ENCODE results near the gene KCND2. TPM values are rescaled to one million over a fixed set of nuclear protein-coding genes. Genes with fewer than 3 reads are reported as not detected.

KCND2 gene
- polyA plus RNA-seq, 2 of the 4 experiments (the other 2 are of a cell fraction): 0.01 TPM; not detected in 1

DNA sequence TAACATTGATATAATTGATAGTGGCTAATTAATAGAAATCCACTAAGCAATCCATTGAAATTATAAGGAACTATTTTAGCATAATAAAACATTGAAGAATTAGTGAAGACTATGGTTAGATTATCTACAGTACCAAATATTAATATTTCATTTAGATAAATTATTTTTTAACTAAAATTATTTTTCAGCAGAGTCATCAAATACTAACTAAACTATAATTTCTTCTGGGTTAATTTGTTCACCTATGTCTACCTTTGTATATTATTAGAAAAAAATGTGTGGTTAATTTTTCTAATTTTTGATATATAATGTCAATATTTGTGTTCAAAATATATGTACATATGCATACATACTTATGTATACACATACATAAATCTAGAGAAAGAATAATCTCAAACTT lies 140.2 kb downstream of the KCND2 start:
- FAIRE-seq (no peak), ATAC-seq (no peak)
- CTCF ChIA-PET: no interaction called here

DNA sequence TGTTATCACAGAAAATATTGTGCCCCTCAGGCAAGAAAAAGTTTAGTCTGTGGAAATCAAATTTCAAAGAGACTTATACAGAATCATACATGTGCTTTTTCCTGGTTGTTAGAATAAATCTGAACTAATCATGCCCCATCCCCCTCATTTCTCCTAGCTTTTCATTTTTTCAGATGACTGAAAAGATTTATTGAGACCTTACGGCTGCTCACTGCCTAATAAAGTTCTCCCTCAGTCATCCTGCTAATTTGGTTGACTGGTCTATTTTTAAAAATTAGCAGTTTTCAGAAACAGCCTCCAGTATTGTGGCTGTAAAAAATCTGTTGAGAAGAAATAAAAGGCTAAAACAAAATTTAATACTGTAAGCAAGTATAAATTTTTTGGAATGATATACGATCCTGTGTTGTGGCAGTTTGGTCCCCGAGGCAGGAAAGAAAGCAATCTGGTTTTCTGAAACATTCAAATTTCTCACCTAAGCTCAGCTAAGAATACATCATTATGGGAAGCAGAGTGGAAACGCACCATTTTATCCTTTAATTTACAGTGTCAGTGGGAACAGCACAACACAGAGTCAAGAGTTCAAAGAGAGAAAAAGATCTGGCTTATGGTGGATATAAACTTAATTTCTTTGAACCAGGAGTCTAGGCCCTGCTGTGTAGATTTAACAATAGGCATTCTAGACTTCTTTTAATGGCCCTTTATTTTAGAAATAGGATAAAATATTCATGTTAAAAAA lies 144.4 kb downstream of the KCND2 start:
- no peak for ATAC-seq
- H3K4me1 ChIP-seq: no peaks in the 10 kb centered on the region
- 31% methylated on average over 4 of the region's 4 CpGs for WGBS (ENCODE audit: missing lambda C conversion rate)
- H3K9me3 ChIP-seq: no peaks in the 10 kb centered on the region
- no peak for FAIRE-seq
- H3K4me3 ChIP-seq: no peak overlapping the region
- ChIA-PET CTCF (no interaction called here), POLR2A (no interaction called here)
- DNase-seq (ENCODE audit: low read depth in 1 of 2, low spot score in 1 of 2): no peak
- no peak overlapping the region for H3K4me2 ChIP-seq
- no peak overlapping the region for H3K27ac ChIP-seq
- TF ChIP-seq JUN (IDR thresholded peaks at IDR 0.05): no peak
- TF ChIP-seq MAZ (IDR thresholded peaks at IDR 0.05; ENCODE audit: borderline replicate concordance, low read depth, low read length): no peak
- no peak for TF ChIP-seq RCOR1 (IDR thresholded peaks at IDR 0.05; ENCODE audit: low read depth, low read length)
- TF ChIP-seq, protein P1, sequence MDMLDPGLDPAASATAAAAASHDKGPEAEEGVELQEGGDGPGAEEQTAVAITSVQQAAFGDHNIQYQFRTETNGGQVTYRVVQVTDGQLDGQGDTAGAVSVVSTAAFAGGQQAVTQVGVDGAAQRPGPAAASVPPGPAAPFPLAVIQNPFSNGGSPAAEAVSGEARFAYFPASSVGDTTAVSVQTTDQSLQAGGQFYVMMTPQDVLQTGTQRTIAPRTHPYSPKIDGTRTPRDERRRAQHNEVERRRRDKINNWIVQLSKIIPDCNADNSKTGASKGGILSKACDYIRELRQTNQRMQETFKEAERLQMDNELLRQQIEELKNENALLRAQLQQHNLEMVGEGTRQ (IDR thresholded peaks at IDR 0.05): no peak
- no peak for TF ChIP-seq HOXB13 (CRISPR knock-in tag; IDR thresholded peaks at IDR 0.05; ENCODE audit: low read depth)
- TF ChIP-seq SREBF2 (IDR thresholded peaks at IDR 0.05): no peak
- TF ChIP-seq ZNF302 (CRISPR knock-in tag; IDR thresholded peaks at IDR 0.05): no peak
- no peak for TF ChIP-seq NR3C1 (IDR thresholded peaks at IDR 0.05)
- no peak for TF ChIP-seq HDAC2 (IDR thresholded peaks at IDR 0.05)
- no peak for TF ChIP-seq NPAS2 (CRISPR knock-in tag; IDR thresholded peaks at IDR 0.05; ENCODE audit: borderline replicate concordance)
- no peak for TF ChIP-seq ZSCAN20 (CRISPR knock-in tag; IDR thresholded peaks at IDR 0.05)
- TF ChIP-seq, protein P2, sequence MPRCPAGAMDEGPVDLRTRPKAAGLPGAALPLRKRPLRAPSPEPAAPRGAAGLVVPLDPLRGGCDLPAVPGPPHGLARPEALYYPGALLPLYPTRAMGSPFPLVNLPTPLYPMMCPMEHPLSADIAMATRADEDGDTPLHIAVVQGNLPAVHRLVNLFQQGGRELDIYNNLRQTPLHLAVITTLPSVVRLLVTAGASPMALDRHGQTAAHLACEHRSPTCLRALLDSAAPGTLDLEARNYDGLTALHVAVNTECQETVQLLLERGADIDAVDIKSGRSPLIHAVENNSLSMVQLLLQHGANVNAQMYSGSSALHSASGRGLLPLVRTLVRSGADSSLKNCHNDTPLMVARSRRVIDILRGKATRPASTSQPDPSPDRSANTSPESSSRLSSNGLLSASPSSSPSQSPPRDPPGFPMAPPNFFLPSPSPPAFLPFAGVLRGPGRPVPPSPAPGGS (IDR thresholded peaks at IDR 0.05): no peak
- TF ChIP-seq EP300 (IDR thresholded peaks at IDR 0.05): no peak
- TF ChIP-seq RNF2 (IDR thresholded peaks at IDR 0.05; ENCODE audit: borderline replicate concordance, low read depth): no peak
- no peak for TF ChIP-seq CBX2 (IDR thresholded peaks at IDR 0.05; ENCODE audit: borderline replicate concordance, low read depth)

More for the DNA sequence above, 140.2 kb downstream of the KCND2 start:
- DNase-seq (ENCODE audit: low read depth in 1 of 2, low spot score in 1 of 2): no peak
- Histone ChIP-seq H3K4me1 (no peaks in the 10 kb centered on the region), H3K4me2 (no peak overlapping the region), H3K4me3 (no peak overlapping the region), H3K9me3 (no peaks in the 10 kb centered on the region), H3K27ac (no peak overlapping the region)
- TF ChIP-seq FOSL2 (IDR thresholded peaks at IDR 0.05) (no peak), FOSL2 (CRISPR knock-in tag; IDR thresholded peaks at IDR 0.05) (no peak), RFX5 (IDR thresholded peaks at IDR 0.05) (no peak), ZSCAN20 (CRISPR knock-in tag; IDR thresholded peaks at IDR 0.05) (no peak), NR3C1 (IDR thresholded peaks at IDR 0.05) (no peak), EP300 (IDR thresholded peaks at IDR 0.05) (no peak), NPAS2 (CRISPR knock-in tag; IDR thresholded peaks at IDR 0.05; ENCODE audit: borderline replicate concordance) (no peak), KDM1A (IDR thresholded peaks at IDR 0.05; ENCODE audit: low read depth) (no peak), HOXA7 (CRISPR knock-in tag; IDR thresholded peaks at IDR 0.05) (no peak), HDAC2 (IDR thresholded peaks at IDR 0.05) (no peak)
- TF ChIP-seq, protein P1 (IDR thresholded peaks at IDR 0.05): no peak
- TF ChIP-seq, protein P3, sequence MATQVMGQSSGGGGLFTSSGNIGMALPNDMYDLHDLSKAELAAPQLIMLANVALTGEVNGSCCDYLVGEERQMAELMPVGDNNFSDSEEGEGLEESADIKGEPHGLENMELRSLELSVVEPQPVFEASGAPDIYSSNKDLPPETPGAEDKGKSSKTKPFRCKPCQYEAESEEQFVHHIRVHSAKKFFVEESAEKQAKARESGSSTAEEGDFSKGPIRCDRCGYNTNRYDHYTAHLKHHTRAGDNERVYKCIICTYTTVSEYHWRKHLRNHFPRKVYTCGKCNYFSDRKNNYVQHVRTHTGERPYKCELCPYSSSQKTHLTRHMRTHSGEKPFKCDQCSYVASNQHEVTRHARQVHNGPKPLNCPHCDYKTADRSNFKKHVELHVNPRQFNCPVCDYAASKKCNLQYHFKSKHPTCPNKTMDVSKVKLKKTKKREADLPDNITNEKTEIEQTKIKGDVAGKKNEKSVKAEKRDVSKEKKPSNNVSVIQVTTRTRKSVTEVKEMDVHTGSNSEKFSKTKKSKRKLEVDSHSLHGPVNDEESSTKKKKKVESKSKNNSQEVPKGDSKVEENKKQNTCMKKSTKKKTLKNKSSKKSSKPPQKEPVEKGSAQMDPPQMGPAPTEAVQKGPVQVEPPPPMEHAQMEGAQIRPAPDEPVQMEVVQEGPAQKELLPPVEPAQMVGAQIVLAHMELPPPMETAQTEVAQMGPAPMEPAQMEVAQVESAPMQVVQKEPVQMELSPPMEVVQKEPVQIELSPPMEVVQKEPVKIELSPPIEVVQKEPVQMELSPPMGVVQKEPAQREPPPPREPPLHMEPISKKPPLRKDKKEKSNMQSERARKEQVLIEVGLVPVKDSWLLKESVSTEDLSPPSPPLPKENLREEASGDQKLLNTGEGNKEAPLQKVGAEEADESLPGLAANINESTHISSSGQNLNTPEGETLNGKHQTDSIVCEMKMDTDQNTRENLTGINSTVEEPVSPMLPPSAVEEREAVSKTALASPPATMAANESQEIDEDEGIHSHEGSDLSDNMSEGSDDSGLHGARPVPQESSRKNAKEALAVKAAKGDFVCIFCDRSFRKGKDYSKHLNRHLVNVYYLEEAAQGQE (IDR thresholded peaks at IDR 0.05): no peak
- TF ChIP-seq, protein P4, sequence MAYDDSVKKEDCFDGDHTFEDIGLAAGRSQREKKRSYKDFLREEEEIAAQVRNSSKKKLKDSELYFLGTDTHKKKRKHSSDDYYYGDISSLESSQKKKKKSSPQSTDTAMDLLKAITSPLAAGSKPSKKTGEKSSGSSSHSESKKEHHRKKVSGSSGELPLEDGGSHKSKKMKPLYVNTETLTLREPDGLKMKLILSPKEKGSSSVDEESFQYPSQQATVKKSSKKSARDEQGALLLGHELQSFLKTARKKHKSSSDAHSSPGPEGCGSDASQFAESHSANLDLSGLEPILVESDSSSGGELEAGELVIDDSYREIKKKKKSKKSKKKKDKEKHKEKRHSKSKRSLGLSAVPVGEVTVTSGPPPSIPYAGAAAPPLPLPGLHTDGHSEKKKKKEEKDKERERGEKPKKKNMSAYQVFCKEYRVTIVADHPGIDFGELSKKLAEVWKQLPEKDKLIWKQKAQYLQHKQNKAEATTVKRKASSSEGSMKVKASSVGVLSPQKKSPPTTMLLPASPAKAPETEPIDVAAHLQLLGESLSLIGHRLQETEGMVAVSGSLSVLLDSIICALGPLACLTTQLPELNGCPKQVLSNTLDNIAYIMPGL (CRISPR knock-in tag; IDR thresholded peaks at IDR 0.05; ENCODE audit: borderline replicate concordance): no peak
- POLR2A ChIA-PET: no interaction called here
